Spinal cord (tissue), 10 donors: ENCODE measurements around the gene MGAT4D. TPM values are rescaled to one million over a fixed set of nuclear protein-coding genes. Genes with fewer than 3 reads are reported as not detected.

Experiments
- DNase-seq, 6 donors: peaks; one replicate each; pipeline versions ENCODE4 v3.0.0 to v3.0.0-alpha.2; 2013 to 2015; ENCODE audit warnings: low spot score in 6 of 6, low read depth in 4 of 6
- H3K27ac ChIP-seq: one replicate; pipeline ENCODE4 v1.5.1; 2013; ENCODE audit warnings: low read depth, low read length, control low read depth
- H3K27me3 ChIP-seq: one replicate; pipeline ENCODE4 v1.6.1; 2013; ENCODE audit warnings: low read length; ENCODE audit not compliant: control insufficient read depth, insufficient read depth
- H3K36me3 ChIP-seq: one replicate; pipeline ENCODE4 v1.6.1; 2013; ENCODE audit warnings: low read length; ENCODE audit not compliant: control insufficient read depth, insufficient read depth
- H3K4me1 ChIP-seq: one replicate; pipeline ENCODE4 v1.6.1; 2013; ENCODE audit warnings: low read length; ENCODE audit not compliant: control insufficient read depth, insufficient read depth
- H3K4me3 ChIP-seq: one replicate; pipeline ENCODE4 v1.5.1; 2013; ENCODE audit warnings: low read depth, low read length, control low read depth
- H3K9me3 ChIP-seq: one replicate; pipeline ENCODE4 v1.6.1; 2013; ENCODE audit warnings: low read length; ENCODE audit not compliant: control insufficient read depth, insufficient read depth
- WGBS: methylation state at CpG from one replicate; pipeline ENCODE4 v1.1.5; 2013; ENCODE audit warnings: missing lambda C conversion rate; ENCODE audit not compliant: insufficient coverage; 5-methylcytosine and 5-hydroxymethylcytosine counted together
- polyA plus RNA-seq, 2 donors: library from polyadenylated mRNA; unstranded; fragments of 120-200 nt; gene quantifications; one replicate each; pipeline ENCODE4 v1.2.1, GENCODE V29; 2013; ENCODE audit not compliant: insufficient read length in 2 of 2
- total RNA-seq, 2 donors: library from RNA; depleted of rRNA in 1 of 2; stranded (reverse); fragments of 120-200 nt in 1 of 2; fragments of >200 nt in 1 of 2; gene quantifications; one replicate each; pipeline versions ENCODE4 v1.2.3 to v1.2.4, GENCODE V29; 2013 to 2014
- donor health status: healthy.

The MGAT4D gene
- total and polyA plus RNA-seq, 4 donors: 0.10 to 0.12 TPM; not detected in 2

DNA sequence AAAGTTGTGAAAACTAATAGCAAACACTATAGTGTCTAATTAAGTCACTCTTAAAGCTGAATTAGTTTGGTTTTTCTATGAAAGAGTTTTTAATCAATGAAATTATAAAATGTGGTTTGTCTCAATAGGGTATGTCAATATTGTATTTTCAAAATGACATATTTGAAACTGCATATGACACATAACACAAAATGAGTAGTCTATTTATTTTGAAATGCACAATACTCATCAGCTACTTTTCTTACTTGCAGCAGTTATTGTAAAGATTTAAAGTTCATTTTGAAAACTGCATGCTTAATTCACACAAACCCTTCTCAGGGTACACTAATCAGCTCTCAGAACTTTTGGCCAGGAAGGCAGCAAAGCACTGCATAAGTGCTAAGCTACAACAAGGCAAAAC is 91.8 kb downstream of the MGAT4D start:
- Histone ChIP-seq H3K4me1 (no peaks in the 10 kb centered on the region), H3K27me3 (no peaks in the 10 kb centered on the region), H3K36me3 (no peaks in the 10 kb centered on the region), H3K27ac (no peak overlapping the region), H3K4me3 (no peak overlapping the region), H3K9me3 (no peaks in the 10 kb centered on the region)
- no peak for DNase-seq

DNA sequence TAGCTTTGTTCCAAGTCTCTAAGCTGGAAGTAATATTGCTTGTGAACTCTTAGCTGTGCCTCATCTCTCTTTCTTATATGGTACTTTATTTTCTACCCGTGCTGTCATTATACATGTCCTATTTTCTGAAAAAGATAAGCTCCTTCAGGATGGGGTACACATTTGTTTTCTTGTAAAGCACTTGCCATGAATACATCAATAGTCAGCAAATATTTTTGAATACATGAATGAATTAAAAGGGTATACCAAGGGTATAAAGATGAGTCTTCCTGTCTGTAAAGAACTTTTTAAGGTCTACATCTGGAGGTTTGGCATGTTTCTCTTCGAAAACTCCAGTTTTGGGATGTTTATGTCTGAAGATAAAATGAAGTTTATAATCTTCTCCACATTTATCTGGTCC is 98.0 kb downstream of the MGAT4D start:
- H3K27ac ChIP-seq: no peak overlapping the region
- no peaks in the 10 kb centered on the region for H3K4me1 ChIP-seq
- H3K27me3 ChIP-seq: no peaks in the 10 kb centered on the region
- no peak for DNase-seq
- H3K4me3 ChIP-seq: no peak overlapping the region
- no peaks in the 10 kb centered on the region for H3K9me3 ChIP-seq
- H3K36me3 ChIP-seq: no peaks in the 10 kb centered on the region
- no CpG with 5 or more reads among the region's 2 CpGs for WGBS

DNA sequence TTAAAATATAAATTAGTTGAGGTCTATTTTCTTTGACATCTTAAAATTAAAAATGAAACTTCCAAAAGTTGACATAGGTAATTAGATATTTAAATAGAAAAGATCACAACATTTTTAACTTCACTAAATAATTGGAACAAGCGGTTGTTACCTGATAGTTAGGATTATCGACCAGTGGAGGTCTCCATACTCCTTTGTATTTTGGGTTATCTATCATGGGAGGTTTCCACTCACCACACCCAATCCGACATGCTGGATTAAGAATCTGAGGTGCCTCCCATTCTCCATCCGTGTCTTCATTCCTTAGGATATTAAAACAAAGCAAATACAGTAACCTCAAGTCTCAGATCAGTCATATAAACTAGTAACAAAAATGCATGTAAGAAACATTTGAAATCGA is 102.4 kb downstream of the MGAT4D start:
- H3K27ac ChIP-seq: no peak overlapping the region
- no peaks in the 10 kb centered on the region for H3K4me1 ChIP-seq
- no peaks in the 10 kb centered on the region for H3K9me3 ChIP-seq
- H3K4me3 ChIP-seq: no peak overlapping the region
- WGBS: no CpG with 5 or more reads among the region's 5 CpGs
- no peak for DNase-seq
- no peaks in the 10 kb centered on the region for H3K27me3 ChIP-seq
- H3K36me3 ChIP-seq: peaks cover 4% of the 10 kb centered on the region

Other genes starting within 250 kb of the MGAT4D start
- gene SCOC, start 124.6 kb downstream of the MGAT4D start, total RNA-seq: 100 to 1,000 TPM in 1 of 2 donors, 10 to 100 TPM in 1; 68.0 to 170 TPM
- 100 to 1,000 TPM; 183 to 251 TPM for gene SCOC, start 124.6 kb downstream of the MGAT4D start, polyA plus RNA-seq
- gene CLGN, start 70.6 kb downstream of the MGAT4D start, total RNA-seq: 10 to 100 TPM in 1 of 2 donors, 1 to 10 TPM in 1; 6.6 to 10.4 TPM
- gene CLGN, start 70.6 kb downstream of the MGAT4D start, polyA plus RNA-seq: 10 to 100 TPM in 1 of 2 donors, 1 to 10 TPM in 1; 9.6 to 12.5 TPM
- gene ELMOD2, start 25.9 kb upstream of the MGAT4D start, total RNA-seq: 10 to 100 TPM; 37.8 to 51.6 TPM
- 10 to 100 TPM; 20.8 to 27.6 TPM for gene ELMOD2, start 25.9 kb upstream of the MGAT4D start, polyA plus RNA-seq
- gene UCP1, start 70.7 kb upstream of the MGAT4D start, total RNA-seq: under 1 TPM in 1 of 2 donors, not detected in 1; 0.61 TPM
- under 1 TPM; 0.36 to 0.41 TPM for gene UCP1, start 70.7 kb upstream of the MGAT4D start, polyA plus RNA-seq